Caco-2 (cell line): ENCODE measurements around the gene PPL. TPM values are rescaled to one million over a fixed set of nuclear protein-coding genes. Genes with fewer than 3 reads are reported as not detected.

Experiments used
- BruUV-seq: library from RNA; stranded (reverse); fragments of 400-500 nt; replicated peaks from 2 replicates; lab custom pipeline; 2021; lab: Mats Ljungman, UMichigan
- CTCF ChIA-PET: fragments of 300-600 bp; sonication (Branson Sonifier 250); formaldehyde crosslinking; loops from one replicate; lab custom pipeline; 2022; ENCODE audit warnings: antibody characterized with exemption; lab: Charles Lee
- POLR2A ChIA-PET: fragments of 300-600 bp; sonication (Branson Sonifier 250); formaldehyde crosslinking; loops from one replicate; lab custom pipeline; 2022; ENCODE audit warnings: antibody characterized with exemption; lab: Charles Lee
- DNase-seq, 2 experiments: peaks; one replicate each; pipeline versions ENCODE4 v3.0.0 to v3.0.0-alpha.2; 2020 to 2022
- H3K27me3 ChIP-seq: replicated peaks from 2 replicates; pipeline ENCODE4 v1.6.0; 2011; ENCODE audit warnings: low read length; ENCODE audit not compliant: control insufficient read depth, insufficient read depth
- H3K36me3 ChIP-seq: 2 replicates; pipeline ENCODE4 v1.5.1; 2011; ENCODE audit warnings: low read length; ENCODE audit not compliant: control insufficient read depth, insufficient read depth
- H3K4me1 ChIP-seq: fragments of 250-450 bp; sonication (Bioruptor Pico); 2 replicates; pipeline ENCODE4 v1.5.1; 2020; ENCODE audit warnings: mild to moderate bottlenecking
- H3K4me3 ChIP-seq: 2 replicates; pipeline ENCODE4 v1.5.1; 2011; ENCODE audit warnings: low read depth, mild to moderate bottlenecking, control low read depth, low read length
- H3K9me3 ChIP-seq: fragments of 250-450 bp; sonication (Bioruptor Pico); 2 replicates; pipeline ENCODE4 v1.5.1; 2020; ENCODE audit warnings: mild to moderate bottlenecking, moderate library complexity
- H3K27ac Mint-ChIP-seq: one replicate; pipeline ENCODE4 v1.8.0; 2022; ENCODE audit warnings: mixed read lengths; ENCODE audit not compliant: unreplicated experiment
- H3K27me3 Mint-ChIP-seq: one replicate; pipeline ENCODE4 v1.8.0; 2022; ENCODE audit warnings: mixed read lengths; ENCODE audit not compliant: insufficient read depth, unreplicated experiment
- H3K36me3 Mint-ChIP-seq: one replicate; pipeline ENCODE4 v1.8.0; 2022; ENCODE audit warnings: mild to moderate bottlenecking, mixed read lengths; ENCODE audit not compliant: insufficient read depth, unreplicated experiment
- H3K4me1 Mint-ChIP-seq: one replicate; pipeline ENCODE4 v1.8.0; 2022; ENCODE audit warnings: low read depth, mixed read lengths; ENCODE audit not compliant: unreplicated experiment
- H3K4me3 Mint-ChIP-seq: one replicate; pipeline ENCODE4 v1.8.0; 2022; ENCODE audit warnings: mild to moderate bottlenecking, moderate library complexity, mixed read lengths; ENCODE audit not compliant: unreplicated experiment
- H3K9me3 Mint-ChIP-seq: one replicate; pipeline ENCODE4 v1.8.0; 2022; ENCODE audit warnings: mixed read lengths; ENCODE audit not compliant: unreplicated experiment
- intact Hi-C: fragments of 100-400 bp; cut with micrococcal nuclease; formaldehyde crosslinking; loops from one replicate; pipeline ENCODE4 v1.10.0; 2022; ENCODE audit not compliant: unreplicated experiment
- total RNA-seq: library from RNA; stranded (reverse); gene quantifications from 2 replicates; pipeline ENCODE4 v1.2.3, GENCODE V29; 2022
- TF ChIP-seq, protein P1 (sequence below), 2 experiments: fragments of 200-600 bp in 1 of 2; IDR thresholded peaks; 1 replicate in 1 of 2; 2 replicates in 1 of 2; pipeline versions ENCODE4 v1.5.1 to v1.8.0; 2011 to 2022; ENCODE audit warnings: antibody characterized with exemption in 1 of 2, control low read depth in 1 of 2, inconsistent platforms in 1 of 2, low read depth in 1 of 2, low read length in 1 of 2, mild to moderate bottlenecking in 1 of 2, moderate library complexity in 1 of 2; ENCODE audit not compliant: insufficient read depth in 1 of 2, severe bottlenecking in 1 of 2, unreplicated experiment in 1 of 2

PPL gene
- total RNA-seq, 1 experiment from 2014 or later, result 68.1 TPM

DNA sequence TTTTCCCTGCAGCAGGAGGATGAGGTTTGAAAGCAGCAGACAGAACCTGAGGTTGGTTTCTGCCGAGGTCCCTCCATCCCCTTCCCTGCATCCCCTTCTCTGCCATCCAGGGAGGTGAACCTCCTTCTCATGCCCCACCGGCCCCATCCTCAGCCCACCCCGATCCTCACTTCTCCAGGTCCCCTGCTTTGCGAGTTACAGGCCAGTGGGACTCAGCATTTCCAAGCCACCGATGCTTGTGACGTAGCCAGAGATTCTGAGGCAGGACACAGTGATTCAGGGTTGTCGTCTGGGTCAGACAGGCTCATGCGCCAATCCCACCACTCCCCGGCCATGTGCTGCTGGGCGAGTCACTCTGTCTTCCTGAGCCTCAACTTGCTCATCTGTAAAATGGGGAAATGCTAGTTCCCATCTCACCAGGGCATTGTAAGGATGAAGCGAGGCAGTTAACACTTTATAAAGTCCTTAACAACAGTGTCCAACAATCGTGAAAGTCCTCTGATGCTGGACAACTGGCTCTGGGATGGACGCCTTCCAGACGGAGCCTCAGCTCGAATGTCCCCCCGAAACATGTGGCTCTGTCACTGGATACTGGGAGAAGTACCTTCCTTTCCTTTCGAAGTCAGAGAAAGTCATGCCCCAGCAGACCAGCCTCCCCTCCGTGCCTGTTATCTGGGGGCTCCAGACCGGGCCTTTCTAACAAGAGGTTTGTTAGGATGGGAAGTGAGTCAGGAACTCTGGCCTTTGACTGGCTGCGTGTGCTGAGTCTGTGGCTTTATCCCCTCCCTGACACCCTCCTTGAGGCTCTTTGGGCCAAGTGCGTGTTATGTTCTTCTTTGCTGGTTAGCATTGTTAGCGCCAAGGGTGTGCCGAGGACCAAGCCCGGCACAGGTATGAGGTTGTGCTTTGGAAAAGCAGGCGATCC is 43.0 kb upstream of the PPL start:
- Mint-ChIP-seq H3K27me3 (no peaks in the 10 kb centered on the region), H3K36me3 (no peaks in the 10 kb centered on the region), H3K27ac (no peak overlapping the region), H3K4me3 (no peak overlapping the region), H3K9me3 (no peaks in the 10 kb centered on the region), H3K4me1 (no peaks in the 10 kb centered on the region)
- Histone ChIP-seq H3K4me3 (no peak overlapping the region), H3K9me3 (no peaks in the 10 kb centered on the region), H3K4me1 (no peaks in the 10 kb centered on the region), H3K36me3 (no peaks in the 10 kb centered on the region), H3K27me3 (no peaks in the 10 kb centered on the region)
- intact Hi-C loops, result no loop called here
- TF ChIP-seq, protein P1, sequence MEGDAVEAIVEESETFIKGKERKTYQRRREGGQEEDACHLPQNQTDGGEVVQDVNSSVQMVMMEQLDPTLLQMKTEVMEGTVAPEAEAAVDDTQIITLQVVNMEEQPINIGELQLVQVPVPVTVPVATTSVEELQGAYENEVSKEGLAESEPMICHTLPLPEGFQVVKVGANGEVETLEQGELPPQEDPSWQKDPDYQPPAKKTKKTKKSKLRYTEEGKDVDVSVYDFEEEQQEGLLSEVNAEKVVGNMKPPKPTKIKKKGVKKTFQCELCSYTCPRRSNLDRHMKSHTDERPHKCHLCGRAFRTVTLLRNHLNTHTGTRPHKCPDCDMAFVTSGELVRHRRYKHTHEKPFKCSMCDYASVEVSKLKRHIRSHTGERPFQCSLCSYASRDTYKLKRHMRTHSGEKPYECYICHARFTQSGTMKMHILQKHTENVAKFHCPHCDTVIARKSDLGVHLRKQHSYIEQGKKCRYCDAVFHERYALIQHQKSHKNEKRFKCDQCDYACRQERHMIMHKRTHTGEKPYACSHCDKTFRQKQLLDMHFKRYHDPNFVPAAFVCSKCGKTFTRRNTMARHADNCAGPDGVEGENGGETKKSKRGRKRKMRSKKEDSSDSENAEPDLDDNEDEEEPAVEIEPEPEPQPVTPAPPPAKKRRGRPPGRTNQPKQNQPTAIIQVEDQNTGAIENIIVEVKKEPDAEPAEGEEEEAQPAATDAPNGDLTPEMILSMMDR (IDR thresholded peaks at IDR 0.05; ENCODE audit: insufficient read depth in 1 of 2, low read depth in 1 of 2, low read length in 1 of 2, severe bottlenecking in 1 of 2, unreplicated experiment in 1 of 2), result no peak
- ChIA-PET CTCF (no interaction called here), POLR2A (no interaction called here)
- BruUV-seq, result no TSS peak
- DNase-seq, result no peak

GRCh38 chr16:4979164-4979563 is 42.2 kb upstream of the PPL start:
- CTCF ChIA-PET, result no interaction called here

GRCh38 chr16:4976611-4977145 is 39.7 kb upstream of the PPL start:
- TF ChIP-seq, protein P1 (IDR thresholded peaks at IDR 0.05; ENCODE audit: insufficient read depth in 1 of 2, low read depth in 1 of 2, low read length in 1 of 2, severe bottlenecking in 1 of 2, unreplicated experiment in 1 of 2), result no peak
- no peak overlapping the region for H3K27ac Mint-ChIP-seq
- H3K27me3 ChIP-seq, result no peaks in the 10 kb centered on the region
- no peaks in the 10 kb centered on the region for H3K36me3 ChIP-seq
- CTCF ChIA-PET, result no interaction called here
- POLR2A ChIA-PET, result no interaction called here
- H3K4me3 Mint-ChIP-seq, result no peak overlapping the region
- H3K4me3 ChIP-seq, result no peak overlapping the region
- H3K27me3 Mint-ChIP-seq, result no peaks in the 10 kb centered on the region
- no peaks in the 10 kb centered on the region for H3K4me1 Mint-ChIP-seq
- no TSS peak for BruUV-seq
- H3K9me3 Mint-ChIP-seq, result no peaks in the 10 kb centered on the region
- H3K4me1 ChIP-seq, result no peaks in the 10 kb centered on the region
- DNase-seq, result no peak
- H3K9me3 ChIP-seq, result no peaks in the 10 kb centered on the region
- no peaks in the 10 kb centered on the region for H3K36me3 Mint-ChIP-seq
- intact Hi-C loops, result no loop called here

More at GRCh38 chr16:4979164-4979563, 42.2 kb upstream of the PPL start:
- DNase-seq, result no peak
- TF ChIP-seq, protein P1 (IDR thresholded peaks at IDR 0.05; ENCODE audit: insufficient read depth in 1 of 2, low read depth in 1 of 2, low read length in 1 of 2, severe bottlenecking in 1 of 2, unreplicated experiment in 1 of 2), result no peak
- Histone ChIP-seq H3K27me3 (no peaks in the 10 kb centered on the region), H3K4me3 (no peak overlapping the region), H3K36me3 (no peaks in the 10 kb centered on the region), H3K9me3 (no peaks in the 10 kb centered on the region), H3K4me1 (no peaks in the 10 kb centered on the region)
- Mint-ChIP-seq H3K36me3 (no peaks in the 10 kb centered on the region), H3K4me1 (no peaks in the 10 kb centered on the region), H3K27me3 (no peaks in the 10 kb centered on the region), H3K9me3 (no peaks in the 10 kb centered on the region), H3K27ac (no peak overlapping the region), H3K4me3 (no peak overlapping the region)
- intact Hi-C loops, result no loop called here
- BruUV-seq, result no TSS peak
- POLR2A ChIA-PET, result no interaction called here
